Left kidney (tissue), 2 donors: ENCODE results near the gene ZNF708. TPM values are rescaled to one million over a fixed set of nuclear protein-coding genes. Genes with fewer than 3 reads are reported as not detected.
"Not testable (repeated sequence)": the region's sequence is repeated elsewhere in the genome, so short reads cannot be mapped to it uniquely, and the experiment has no call there.

Experiments used
- DNase-seq: peaks from one replicate; pipeline ENCODE4 v3.0.0-alpha.2; 2013
- polyA plus RNA-seq: library from polyadenylated mRNA; unstranded; fragments of 120-200 nt; gene quantifications from one replicate; pipeline ENCODE4 v1.2.1, GENCODE V29; 2013; ENCODE audit not compliant: insufficient read length

Gene ZNF708
- polyA plus RNA-seq, 1 donor = 26.2 TPM

DNA sequence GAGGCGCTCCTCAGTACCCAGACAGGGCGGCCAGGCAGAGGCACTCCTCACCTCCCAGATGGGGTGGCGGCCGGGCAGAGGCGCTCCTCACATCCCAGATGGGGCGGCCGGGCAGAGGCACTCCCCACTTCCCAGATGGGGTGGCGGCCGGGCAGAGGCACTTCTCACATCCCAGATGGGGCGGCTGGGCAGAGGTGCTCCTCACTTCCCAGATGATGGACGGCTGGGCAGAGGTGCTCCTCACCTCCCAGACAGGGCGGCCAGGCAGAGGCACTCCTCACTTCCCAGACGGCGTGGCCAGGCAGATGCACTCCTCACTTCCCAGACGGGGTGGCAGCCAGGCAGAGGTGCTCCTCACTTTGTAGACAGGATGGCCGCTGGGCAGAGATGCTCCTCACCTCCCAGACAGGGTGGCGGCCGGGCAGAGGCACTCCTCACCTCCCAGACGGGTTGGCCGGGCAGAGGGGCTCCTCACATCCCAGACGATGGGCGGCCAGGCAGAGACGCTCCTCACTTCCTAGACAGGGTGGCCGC is 68.3 kb downstream of the ZNF708 start:
- not testable (repeated sequence) for DNase-seq

DNA sequence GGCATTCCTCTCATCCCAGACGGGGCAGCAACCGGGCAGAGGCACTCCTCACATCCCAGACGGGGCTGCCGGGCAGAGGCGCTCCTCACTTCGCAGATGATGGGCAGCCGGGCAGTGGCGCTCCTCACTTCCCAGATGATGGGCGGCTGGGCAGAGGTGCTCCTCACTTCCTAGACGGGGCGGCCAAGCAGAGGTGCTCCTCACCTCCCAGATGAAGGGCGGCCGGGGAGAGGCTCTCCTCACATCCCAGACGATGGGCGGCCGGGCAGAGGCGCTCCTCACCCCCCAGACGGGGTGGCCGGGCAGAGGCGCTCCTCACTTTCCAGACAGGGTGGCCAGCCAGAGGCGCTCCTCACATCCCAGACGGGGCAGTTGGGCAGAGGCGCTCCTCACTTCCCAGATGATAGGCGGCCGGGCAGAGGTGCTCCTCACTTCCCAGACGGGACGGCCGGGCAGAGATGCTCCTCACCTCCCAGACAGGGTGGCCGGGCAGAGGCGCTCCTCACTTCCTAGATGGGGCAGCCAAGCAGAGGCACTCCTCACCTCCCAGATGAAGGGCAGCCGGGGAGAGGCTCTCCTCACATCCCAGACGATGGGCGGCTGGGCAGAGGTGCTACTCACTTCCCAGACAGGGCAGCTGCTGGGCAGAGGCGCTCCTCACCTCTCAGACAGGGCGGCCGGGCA is 68.9 kb downstream of the ZNF708 start:
- DNase-seq = no peak

DNA sequence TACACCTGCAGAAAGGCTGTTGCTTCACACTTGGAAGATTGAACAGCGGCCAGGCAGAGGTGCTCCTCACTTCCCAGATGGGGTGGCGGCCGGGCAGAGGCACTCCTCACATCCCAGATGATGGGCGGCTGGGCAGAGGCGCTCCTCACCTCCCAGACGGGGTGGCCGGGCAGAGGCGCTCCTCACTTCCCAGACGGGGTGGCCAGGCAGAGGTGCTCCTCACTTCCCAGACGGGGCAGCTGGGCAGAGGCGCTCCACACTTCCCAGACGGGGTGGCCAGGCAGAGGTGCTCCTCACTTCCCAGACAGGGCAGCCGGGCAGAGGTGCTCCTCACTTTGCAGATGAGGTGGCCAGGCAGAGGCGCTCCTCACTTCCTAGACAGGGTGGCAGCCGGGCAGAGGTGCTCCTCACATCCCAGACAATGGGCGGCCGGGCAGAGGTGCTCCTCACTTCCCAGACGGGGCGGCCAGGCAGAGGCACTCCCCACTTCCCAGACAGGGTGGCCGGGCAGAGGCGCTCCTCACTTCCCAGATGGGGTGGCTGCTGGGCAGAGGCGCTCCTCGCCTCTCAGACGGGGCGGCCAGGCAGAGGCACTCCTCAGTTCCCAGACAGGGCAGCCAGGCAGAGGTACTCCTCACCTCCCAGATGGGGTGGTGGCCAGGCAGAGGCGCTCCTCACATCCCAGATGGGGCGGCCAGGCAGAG is 69.6 kb downstream of the ZNF708 start:
- DNase-seq = not testable (repeated sequence)

DNA sequence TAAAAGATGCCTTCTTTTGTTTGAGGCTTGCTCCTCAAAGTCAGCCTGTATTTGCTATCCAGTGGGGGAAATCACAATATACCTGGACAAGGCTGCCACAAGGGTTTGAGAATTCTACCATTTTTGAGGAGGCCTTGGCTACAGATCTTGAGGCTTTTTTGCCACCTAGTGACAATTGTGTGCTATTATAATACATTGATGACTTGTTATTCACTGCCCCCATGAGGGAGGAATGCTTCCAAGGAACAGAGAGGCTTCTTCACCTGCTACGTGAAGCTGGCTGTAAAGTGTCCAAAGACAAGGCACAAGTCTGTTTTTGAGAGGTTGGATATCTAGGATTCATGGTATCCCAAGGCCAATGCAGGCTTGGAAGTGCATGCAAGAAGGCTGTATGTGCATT is 72.5 kb downstream of the ZNF708 start:
- peak; percentile 10 for DNase-seq

Other genes with a start within 250 kb of the ZNF708 start
- 29.9 TPM for gene ZNF714, start 247.2 kb downstream of the ZNF708 start, polyA plus RNA-seq
- gene ZNF431, start 187.4 kb downstream of the ZNF708 start, polyA plus RNA-seq = 37.5 TPM
- gene ZNF738, start 29.6 kb upstream of the ZNF708 start, polyA plus RNA-seq = 54.2 TPM
- 38.6 TPM for gene ZNF493, start 67.7 kb upstream of the ZNF708 start, polyA plus RNA-seq
- 31.6 TPM for gene ZNF429, start 176.2 kb upstream of the ZNF708 start, polyA plus RNA-seq